ENCODE results near the gene GMDS.
"Not testable (repeated sequence)": the region's sequence is repeated elsewhere in the genome, so short reads cannot be mapped to it uniquely, and the experiment has no call there.

Gene GMDS

DNA sequence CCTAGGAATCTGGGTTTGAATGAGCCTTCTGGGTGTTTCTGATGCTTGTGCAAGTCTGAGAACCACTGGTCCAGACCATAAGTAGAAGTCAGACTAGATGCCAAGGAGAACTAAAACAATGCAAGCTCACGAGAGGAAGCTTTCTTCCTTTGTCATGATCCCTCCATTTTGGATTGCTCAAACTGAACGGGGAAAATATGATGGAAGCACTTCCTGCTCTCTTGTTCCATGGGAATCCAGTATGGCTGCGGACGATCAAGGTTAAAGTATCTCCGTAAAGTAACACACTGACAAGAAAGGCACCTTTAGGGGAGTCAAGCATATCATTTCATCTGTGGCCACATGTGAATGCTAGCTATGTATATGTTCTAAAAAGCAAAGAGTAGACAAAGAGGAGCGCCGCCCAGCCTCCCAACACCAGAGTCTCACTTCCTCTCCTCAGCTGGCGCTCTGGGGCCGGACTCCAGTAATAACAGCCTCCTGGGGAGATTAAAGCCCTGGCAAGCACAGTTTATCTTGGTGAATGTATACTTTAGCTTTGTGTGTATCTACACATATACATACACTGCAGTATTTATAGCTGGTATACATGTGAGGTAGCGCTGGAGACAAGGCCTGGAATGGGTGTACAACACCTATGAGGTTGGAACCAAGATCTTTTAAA lies 547.6 kb downstream of the GMDS start:
- no peak for DNase-seq

DNA sequence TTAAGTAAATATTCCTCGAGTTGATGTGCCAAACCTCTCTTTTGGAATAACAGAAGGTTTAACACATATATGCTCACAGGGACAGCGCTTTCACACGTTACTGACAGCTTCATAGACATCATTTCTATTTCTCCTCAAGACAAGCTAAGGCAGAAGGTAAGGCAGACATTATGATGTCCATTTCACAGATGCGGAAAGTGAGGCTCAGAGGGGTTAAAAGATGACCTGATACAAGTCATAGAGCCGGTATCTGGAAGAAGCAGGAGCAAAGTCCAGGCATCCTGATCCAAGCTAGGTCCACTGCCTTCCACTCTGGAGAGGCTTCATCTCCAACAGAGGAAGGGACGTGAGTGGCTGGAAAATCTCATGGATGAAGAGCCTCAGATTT lies 548.9 kb downstream of the GMDS start:
- DNase-seq, result no peak

DNA sequence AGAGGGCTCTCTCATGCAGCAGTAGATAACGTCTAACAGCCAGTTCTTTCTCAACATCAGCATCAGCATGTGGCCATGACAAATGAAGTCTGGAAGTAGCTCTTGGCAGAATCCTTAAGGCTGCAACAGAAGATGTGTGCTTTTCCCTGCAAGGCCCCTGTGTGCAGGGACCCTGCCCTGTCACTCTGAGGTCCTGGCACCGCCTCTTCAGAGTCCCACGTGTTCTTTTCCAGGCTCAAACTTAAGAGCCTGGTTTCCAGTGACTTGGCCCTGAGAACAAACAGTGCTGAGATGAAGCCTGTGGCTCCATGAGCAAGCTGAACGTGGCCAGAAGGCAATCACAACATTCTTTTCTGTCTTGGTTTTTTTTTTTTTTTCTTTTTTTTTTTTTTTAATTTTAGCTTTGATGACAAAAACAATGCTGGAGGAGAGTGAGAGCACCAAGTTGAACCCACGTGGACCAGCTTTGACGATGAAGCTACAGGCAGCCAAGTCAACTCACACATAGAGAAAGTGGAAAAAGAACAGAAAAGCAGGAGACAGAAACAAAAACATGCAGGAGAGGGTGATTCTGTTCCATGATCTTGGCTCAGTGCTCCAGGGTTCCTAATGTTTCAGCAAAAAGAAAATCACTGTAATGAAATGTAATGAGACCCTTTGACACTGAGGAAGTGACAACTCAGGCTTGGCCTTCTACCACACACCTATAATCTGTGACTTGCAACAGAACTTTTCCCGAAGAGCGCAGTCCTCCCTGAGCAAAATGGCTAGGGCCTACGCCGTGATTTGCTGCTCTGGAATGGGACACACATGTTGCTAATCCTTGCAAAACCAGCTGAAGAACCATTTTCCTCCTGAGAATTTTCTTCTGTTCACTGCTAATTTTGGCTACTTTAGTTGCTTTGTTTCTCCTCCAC lies 549.6 kb downstream of the GMDS start:
- no peak for DNase-seq

GRCh38 chr6:1691828-1692227 lies 553.6 kb downstream of the GMDS start:
- not testable (repeated sequence) for DNase-seq

GRCh38 chr6:1690656-1691055 lies 554.7 kb downstream of the GMDS start:
- not testable (repeated sequence) for DNase-seq

DNA sequence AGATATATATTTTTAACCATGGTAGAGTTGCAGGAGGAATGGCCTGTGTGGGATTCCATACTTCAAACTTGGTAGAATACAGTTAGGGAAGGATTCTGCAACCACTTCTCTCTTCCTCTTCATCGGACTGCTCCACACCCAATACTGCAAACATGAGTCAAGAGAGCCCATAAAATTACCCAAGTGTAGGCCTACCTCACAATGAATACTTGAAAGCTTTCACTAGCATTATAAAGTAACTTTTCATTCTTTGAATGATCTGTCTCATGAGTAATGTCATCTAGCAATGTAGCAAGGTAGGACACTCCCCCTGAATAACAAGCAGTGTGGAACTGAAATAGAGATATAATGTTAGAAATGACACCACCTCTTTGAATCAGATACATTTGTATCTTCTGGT lies 556.3 kb downstream of the GMDS start:
- no peak for DNase-seq

GRCh38 chr6:1688396-1688795 lies 557.0 kb downstream of the GMDS start:
- DNase-seq, result no peak

DNA sequence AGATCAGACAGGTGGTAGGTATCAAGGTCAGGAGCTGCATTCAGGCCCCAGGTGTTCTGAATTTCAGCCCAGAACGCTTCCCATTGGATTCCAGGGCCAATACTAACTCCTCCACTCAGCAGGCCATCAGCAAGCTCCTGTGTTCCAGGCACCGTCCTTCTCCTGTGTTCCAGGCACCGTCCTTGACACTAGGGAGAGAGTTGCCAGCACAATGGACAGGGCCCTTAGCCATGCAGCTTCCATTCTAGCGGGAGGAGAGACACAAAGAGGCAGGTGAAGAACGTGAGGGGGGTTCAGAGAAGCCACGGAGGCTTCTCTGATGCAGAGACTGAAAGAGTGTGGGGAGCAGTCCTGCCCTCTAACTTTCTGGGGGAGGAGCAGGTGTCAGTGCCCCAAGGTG lies 558.0 kb downstream of the GMDS start:
- DNase-seq, result no peak

- DNase-seq, result peak; percentile 85
Measured at GRCh38 chr6:1686117-1687098, 559.0 kb downstream of the GMDS start.

DNA sequence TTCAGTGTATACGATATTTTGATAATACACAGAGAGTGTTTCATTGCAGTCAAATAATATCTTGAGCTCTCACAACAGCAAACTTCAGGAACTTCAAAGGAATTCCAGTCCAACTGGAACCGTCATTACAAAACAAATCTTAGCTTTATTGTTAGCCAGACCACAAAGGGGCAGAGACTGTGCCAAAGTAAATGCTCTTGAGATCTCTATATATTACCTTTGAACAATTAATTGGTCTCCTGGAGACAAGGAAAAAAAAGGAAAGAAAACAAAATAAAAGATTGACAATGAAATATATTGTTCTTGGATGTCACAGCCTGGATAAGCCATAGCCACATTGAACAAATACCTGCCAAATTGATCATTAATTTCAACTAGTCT lies 565.7 kb downstream of the GMDS start:
- no peak for DNase-seq

- peak; percentile 89 for DNase-seq
Measured at GRCh38 chr6:1679031-1679687, 566.2 kb downstream of the GMDS start.

DNA sequence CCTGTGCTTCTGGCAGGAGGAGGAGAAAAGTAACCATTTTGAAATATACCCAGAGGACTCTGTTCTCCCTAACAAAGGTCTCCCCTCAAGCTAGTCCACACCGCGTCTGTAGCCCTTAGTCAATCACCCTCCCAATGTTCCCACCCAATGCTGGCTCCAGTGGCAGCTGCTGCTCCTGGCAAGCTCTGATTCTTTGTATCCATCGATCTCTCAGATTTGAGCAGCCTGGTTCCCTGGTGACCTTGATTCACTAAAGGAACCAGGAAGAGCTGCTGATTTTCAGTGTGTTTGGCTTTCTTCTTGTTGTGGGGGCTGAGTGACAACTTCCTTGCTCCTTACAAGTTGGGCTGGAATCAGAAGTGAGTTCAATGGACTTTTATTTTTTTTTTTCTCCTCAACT lies 567.2 kb downstream of the GMDS start:
- DNase-seq, result peak; percentile 69

DNA sequence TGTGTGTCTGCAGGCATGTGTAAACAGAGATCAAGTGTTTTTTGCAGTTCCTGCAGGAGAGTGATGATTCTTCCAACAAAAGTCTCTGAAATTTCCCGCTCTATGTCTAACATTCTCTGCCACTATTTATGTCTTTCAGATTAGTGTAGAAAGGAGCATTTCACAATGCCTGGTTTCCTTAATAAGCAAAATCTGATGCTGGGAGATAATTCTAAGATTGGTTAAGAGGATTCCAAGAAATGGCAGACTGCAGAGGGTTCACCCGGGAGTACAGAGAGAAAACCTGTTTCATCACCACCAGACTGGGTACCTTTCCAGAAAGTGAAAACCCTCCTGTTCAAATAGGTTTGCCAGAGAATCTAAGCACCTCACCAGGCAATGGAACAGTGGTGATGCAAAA lies 573.0 kb downstream of the GMDS start:
- no peak for DNase-seq

GRCh38 chr6:1670711-1671462 lies 574.5 kb downstream of the GMDS start:
- DNase-seq, result no peak

GRCh38 chr6:1669996-1670395 lies 575.4 kb downstream of the GMDS start:
- no peak for DNase-seq

GRCh38 chr6:1668456-1668855 lies 576.9 kb downstream of the GMDS start:
- DNase-seq, result not testable (repeated sequence)

- DNase-seq, result no peak
Measured at GRCh38 chr6:1667805-1668175, 577.6 kb downstream of the GMDS start.

GRCh38 chr6:1667012-1667804 lies 578.2 kb downstream of the GMDS start:
- DNase-seq, result peak; percentile 17

DNA sequence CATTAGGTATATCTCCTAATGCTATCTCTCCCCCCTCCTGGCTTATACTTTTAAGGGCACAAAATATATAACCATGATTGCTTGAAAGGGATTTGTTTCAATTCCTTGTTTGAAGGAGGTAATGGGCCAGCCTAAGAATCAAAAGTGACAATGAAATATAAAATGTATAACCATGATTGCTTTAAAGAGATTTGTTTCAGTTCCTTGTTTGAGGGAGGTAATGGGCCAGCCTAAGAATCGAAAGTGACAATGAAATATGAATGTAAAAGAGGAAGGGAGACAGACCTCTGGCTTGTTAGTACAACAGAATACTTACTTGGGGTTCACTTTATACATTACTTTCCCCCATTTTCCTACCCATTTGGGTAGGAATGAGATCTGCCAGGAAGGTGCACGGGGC lies 580.2 kb downstream of the GMDS start:
- no peak for DNase-seq

DNA sequence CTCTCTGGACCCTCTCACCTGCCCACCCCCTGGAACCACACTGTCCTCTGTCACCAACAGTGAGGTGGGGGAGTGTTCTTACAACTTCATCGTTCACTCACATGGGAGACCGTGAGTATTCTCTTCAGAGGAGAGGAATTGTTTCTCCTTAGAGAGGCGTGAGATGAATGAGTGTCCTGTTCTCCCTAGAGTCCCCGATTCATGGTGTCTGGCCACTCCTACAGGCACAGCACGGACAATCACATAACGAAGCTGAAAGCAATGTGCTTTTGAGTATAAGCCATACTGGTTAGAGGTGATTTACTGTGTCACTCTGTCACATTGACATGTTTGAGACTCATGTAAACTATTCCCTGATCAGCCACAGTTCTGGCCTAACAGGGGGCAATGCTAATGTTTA lies 581.1 kb downstream of the GMDS start:
- DNase-seq, result no peak

GRCh38 chr6:1663511-1663910 lies 581.9 kb downstream of the GMDS start:
- DNase-seq, result no peak

Data from NCI-H2171 treated with DMSO at 0.1 percent for 48 hours (cell line).